Thoracic aorta (tissue), 2 donors: ENCODE data around the gene COG5. TPM values are rescaled to one million over a fixed set of nuclear protein-coding genes. Genes with fewer than 3 reads are reported as not detected.

Experiments
- ATAC-seq: fragments of 150-250 bp; one replicate; pipeline ENCODE4 v1.8.0; 2017; ENCODE audit warnings: low read depth; ENCODE audit not compliant: insufficient number of reproducible peaks, low FRiP score
- DNase-seq: peaks from one replicate; pipeline ENCODE4 v3.0.0-alpha.2; 2020; ENCODE audit warnings: low spot score
- H3K27ac ChIP-seq, 2 donors: fragments of 200-600 bp; sonication (generic); 1 replicate in 1 of 2; 2 replicates in 1 of 2; pipeline ENCODE4 v1.5.1; 2016; ENCODE audit warnings: mild to moderate bottlenecking in 2 of 2, moderate library complexity in 2 of 2
- H3K27me3 ChIP-seq: fragments of 200-600 bp; sonication (generic); replicated peaks from 2 replicates; pipeline ENCODE4 v1.6.0; 2016; ENCODE audit warnings: mild to moderate bottlenecking; ENCODE audit not compliant: insufficient read depth
- H3K36me3 ChIP-seq: fragments of 200-600 bp; sonication (generic); one replicate; pipeline ENCODE4 v1.5.1; 2016
- H3K4me1 ChIP-seq, 2 donors: fragments of 200-600 bp; sonication (generic); 1 replicate in 1 of 2; 2 replicates in 1 of 2; pipeline versions ENCODE4 v1.5.1 to v1.6.0; 2016; ENCODE audit warnings: low read depth in 2 of 2, mild to moderate bottlenecking in 1 of 2; ENCODE audit not compliant: control insufficient read depth in 1 of 2
- H3K4me3 ChIP-seq: fragments of 200-600 bp; sonication (generic); 2 replicates; pipeline ENCODE4 v1.5.1; 2016; ENCODE audit warnings: mild to moderate bottlenecking
- H3K9me3 ChIP-seq: fragments of 200-600 bp; sonication (generic); 2 replicates; pipeline ENCODE4 v1.5.1; 2016
- total RNA-seq, 2 donors: library from RNA; depleted of rRNA; stranded (reverse); fragments of >200 nt; gene quantifications; one replicate each; pipeline versions ENCODE4 v1.1.0 to v1.2.3, GENCODE V29; 2016
- TF ChIP-seq, protein P1 (sequence below): fragments of 200-600 bp; sonication (generic); IDR thresholded peaks from one replicate; pipeline ENCODE4 v1.5.1; 2019; ENCODE audit warnings: antibody characterized with exemption

Gene COG5
- 10 to 100 TPM; 52.5 to 72.4 TPM for total RNA-seq

DNA sequence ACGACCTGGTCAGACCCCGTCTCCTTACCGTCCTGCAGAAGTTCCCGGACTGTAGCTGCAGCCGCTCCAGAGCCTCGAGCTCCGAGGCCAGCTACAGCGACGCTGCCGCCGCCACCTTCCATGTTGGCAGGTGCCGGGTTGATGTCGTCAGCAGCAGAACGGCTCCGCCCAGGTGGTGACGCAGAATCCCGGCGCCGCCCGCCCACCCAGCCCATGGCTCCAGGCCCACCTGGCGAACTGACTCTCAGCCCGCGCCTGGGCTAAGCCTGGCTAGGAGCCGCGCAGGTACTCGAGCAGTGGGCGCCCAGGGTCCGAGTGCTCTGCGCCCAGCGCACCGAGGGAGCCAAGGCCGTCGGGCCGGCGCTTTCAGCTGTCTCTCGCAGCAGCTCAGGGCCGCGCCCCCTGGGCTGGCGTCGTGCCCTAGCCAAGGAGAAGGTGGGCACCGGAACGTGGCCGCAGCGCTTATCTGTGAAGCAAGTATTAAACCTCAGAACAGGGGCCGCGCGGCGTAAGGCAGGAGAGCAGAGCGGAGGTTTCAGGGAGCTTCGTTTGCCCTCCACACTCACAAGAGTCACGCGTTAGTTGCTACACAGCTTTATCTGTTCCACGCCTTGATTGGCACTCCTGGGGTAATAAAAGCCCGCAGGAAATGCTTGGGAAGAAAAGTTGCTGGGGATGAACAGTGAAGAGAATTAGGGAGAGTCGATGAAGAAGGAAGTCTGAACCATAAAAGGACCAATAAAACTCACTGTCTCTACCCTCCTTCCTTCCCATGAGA lies at the start of gene COG5, which contains the start of gene DUS4L:
TSS of gene COG5 (minus strand) at position 146 of the 778 bp plus-strand sequence. CDS start at position 122, 24 bp downstream.
TSS of gene DUS4L (plus strand) at position 197 of the 778 bp plus-strand sequence. CDS start 3,100 bp downstream, outside the sequence.
- Histone ChIP-seq H3K4me3 (peak within 1 kb of the TSS; percentile 100), H3K4me1 (peaks cover 20 to 51% of the 10 kb centered on the region in 2 donors), H3K9me3 (no peaks in the 10 kb centered on the region), H3K36me3 (no peaks in the 10 kb centered on the region), H3K27me3 (no peaks in the 10 kb centered on the region), H3K27ac (peak within 1 kb of the TSS; percentile 94 to 95)
- ATAC-seq = peak; percentile 86
- DNase-seq = no peak
- TF ChIP-seq, protein P1, sequence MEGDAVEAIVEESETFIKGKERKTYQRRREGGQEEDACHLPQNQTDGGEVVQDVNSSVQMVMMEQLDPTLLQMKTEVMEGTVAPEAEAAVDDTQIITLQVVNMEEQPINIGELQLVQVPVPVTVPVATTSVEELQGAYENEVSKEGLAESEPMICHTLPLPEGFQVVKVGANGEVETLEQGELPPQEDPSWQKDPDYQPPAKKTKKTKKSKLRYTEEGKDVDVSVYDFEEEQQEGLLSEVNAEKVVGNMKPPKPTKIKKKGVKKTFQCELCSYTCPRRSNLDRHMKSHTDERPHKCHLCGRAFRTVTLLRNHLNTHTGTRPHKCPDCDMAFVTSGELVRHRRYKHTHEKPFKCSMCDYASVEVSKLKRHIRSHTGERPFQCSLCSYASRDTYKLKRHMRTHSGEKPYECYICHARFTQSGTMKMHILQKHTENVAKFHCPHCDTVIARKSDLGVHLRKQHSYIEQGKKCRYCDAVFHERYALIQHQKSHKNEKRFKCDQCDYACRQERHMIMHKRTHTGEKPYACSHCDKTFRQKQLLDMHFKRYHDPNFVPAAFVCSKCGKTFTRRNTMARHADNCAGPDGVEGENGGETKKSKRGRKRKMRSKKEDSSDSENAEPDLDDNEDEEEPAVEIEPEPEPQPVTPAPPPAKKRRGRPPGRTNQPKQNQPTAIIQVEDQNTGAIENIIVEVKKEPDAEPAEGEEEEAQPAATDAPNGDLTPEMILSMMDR = no peak

- Histone ChIP-seq H3K27ac (no peak overlapping the region), H3K36me3 (peaks cover 35% of the 10 kb centered on the region), H3K9me3 (no peaks in the 10 kb centered on the region), H3K4me1 (peaks cover 10 to 20% of the 10 kb centered on the region in 2 donors), H3K27me3 (no peaks in the 10 kb centered on the region), H3K4me3 (no peak overlapping the region)
- TF ChIP-seq, protein P1 = no peak
- ATAC-seq (no peak), DNase-seq (no peak)
These were observed 49.7 kb upstream of the COG5 start for GRCh38 chr7:107613439-107613838.

GRCh38 chr7:107610323-107610722 lies 46.6 kb upstream of the COG5 start:
- peaks cover 10 to 20% of the 10 kb centered on the region in 2 donors for H3K4me1 ChIP-seq
- H3K9me3 ChIP-seq = no peaks in the 10 kb centered on the region
- DNase-seq (no peak), ATAC-seq (no peak)
- peak overlapping the region; percentile 37 to 56 for H3K27ac ChIP-seq
- peaks cover 20% of the 10 kb centered on the region for H3K36me3 ChIP-seq
- TF ChIP-seq, protein P1 = no peak
- H3K27me3 ChIP-seq = no peaks in the 10 kb centered on the region
- H3K4me3 ChIP-seq = no peak overlapping the region

- Histone ChIP-seq H3K36me3 (peaks cover 15% of the 10 kb centered on the region), H3K9me3 (no peaks in the 10 kb centered on the region), H3K27me3 (no peaks in the 10 kb centered on the region), H3K27ac (peak overlapping the region; percentile 37 to 56), H3K4me3 (no peak overlapping the region), H3K4me1 (peaks cover 10 to 20% of the 10 kb centered on the region in 2 donors)
- peak; percentile 77 for ATAC-seq
- DNase-seq = no peak
- TF ChIP-seq, protein P1 = no peak
These were observed 46.1 kb upstream of the COG5 start for GRCh38 chr7:107609811-107610261.

DNA sequence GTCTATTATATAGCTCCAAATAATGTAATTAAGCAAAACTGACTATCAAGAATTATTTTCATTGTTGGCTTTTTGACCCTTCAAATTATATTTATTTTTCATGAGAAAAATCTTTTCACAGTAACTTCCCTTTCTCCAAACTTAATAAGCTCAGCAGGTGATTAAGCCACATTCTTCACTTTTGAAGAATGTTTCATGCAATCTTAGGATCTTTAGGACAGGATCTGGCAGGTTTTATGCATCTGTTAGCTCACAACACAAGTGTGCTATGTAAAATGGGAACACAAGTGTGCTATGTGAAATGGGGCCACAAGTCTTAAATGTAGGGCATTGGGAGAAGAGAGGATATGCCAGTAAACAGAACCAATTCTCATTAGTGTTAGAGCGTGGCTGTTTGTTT lies 42.6 kb upstream of the COG5 start:
- Histone ChIP-seq H3K4me3 (no peak overlapping the region), H3K9me3 (no peaks in the 10 kb centered on the region), H3K4me1 (peaks cover 10 to 20% of the 10 kb centered on the region in 2 donors), H3K36me3 (no peaks in the 10 kb centered on the region), H3K27me3 (no peaks in the 10 kb centered on the region), H3K27ac (no peak overlapping the region)
- DNase-seq (no peak), ATAC-seq (no peak)
- TF ChIP-seq, protein P1 = no peak
